ENCODE data around the gene MMAB.

- TF ChIP-seq, protein P1, sequence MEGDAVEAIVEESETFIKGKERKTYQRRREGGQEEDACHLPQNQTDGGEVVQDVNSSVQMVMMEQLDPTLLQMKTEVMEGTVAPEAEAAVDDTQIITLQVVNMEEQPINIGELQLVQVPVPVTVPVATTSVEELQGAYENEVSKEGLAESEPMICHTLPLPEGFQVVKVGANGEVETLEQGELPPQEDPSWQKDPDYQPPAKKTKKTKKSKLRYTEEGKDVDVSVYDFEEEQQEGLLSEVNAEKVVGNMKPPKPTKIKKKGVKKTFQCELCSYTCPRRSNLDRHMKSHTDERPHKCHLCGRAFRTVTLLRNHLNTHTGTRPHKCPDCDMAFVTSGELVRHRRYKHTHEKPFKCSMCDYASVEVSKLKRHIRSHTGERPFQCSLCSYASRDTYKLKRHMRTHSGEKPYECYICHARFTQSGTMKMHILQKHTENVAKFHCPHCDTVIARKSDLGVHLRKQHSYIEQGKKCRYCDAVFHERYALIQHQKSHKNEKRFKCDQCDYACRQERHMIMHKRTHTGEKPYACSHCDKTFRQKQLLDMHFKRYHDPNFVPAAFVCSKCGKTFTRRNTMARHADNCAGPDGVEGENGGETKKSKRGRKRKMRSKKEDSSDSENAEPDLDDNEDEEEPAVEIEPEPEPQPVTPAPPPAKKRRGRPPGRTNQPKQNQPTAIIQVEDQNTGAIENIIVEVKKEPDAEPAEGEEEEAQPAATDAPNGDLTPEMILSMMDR (IDR thresholded peaks at IDR 0.05; ENCODE audit: low read depth, low read length), result no peak
- TF ChIP-seq EZH2phosphoT487 (IDR thresholded peaks at IDR 0.05; ENCODE audit: low read depth), result no peak
Observed at GRCh38 chr12:109554761-109555160, 18.5 kb downstream of the MMAB start.

Measured in OCI-LY3 (cell line).